Stimulated activated CD8-positive, alpha-beta memory T cell treated with anti-CD3 and anti-CD28 coated beads, Interleukin-15, amount 100 ng/mL, for 24 hours (primary cell): ENCODE measurements around the gene MSH3.
"Not testable (repeated sequence)": the region's sequence is repeated elsewhere in the genome, so short reads cannot be mapped to it uniquely, and the experiment has no call there.

Source experiments
- DNase-seq: peaks from one replicate; pipeline ENCODE4 v3.0.0-alpha.2; 2020; ENCODE audit warnings: low read depth

MSH3 gene

GRCh38 chr5:80755626-80756025, 101.2 kb downstream of the MSH3 start:
- no peak for DNase-seq

GRCh38 chr5:80756292-80756691, 101.8 kb downstream of the MSH3 start:
- DNase-seq = no peak

- no peak for DNase-seq
Measured at GRCh38 chr5:80757290-80757689, 102.8 kb downstream of the MSH3 start.

- DNase-seq = no peak
Measured at GRCh38 chr5:80759866-80760577, 105.6 kb downstream of the MSH3 start.

- DNase-seq = no peak
Measured at GRCh38 chr5:80760680-80761079, 106.2 kb downstream of the MSH3 start.

- no peak for DNase-seq
Measured at GRCh38 chr5:80761176-80761575, 106.7 kb downstream of the MSH3 start.

- no peak for DNase-seq
Measured at GRCh38 chr5:80761966-80762365, 107.5 kb downstream of the MSH3 start.

- no peak for DNase-seq
Measured at GRCh38 chr5:80762573-80762972, 108.1 kb downstream of the MSH3 start.

GRCh38 chr5:80763211-80763610, 108.8 kb downstream of the MSH3 start:
- DNase-seq = no peak

- no peak for DNase-seq
Measured at GRCh38 chr5:80763873-80764647, 109.6 kb downstream of the MSH3 start.

GRCh38 chr5:80764786-80765185, 110.3 kb downstream of the MSH3 start:
- DNase-seq = no peak

- no peak for DNase-seq
Measured at GRCh38 chr5:80777347-80778287, 123.2 kb downstream of the MSH3 start.

GRCh38 chr5:80780024-80780423, 125.6 kb downstream of the MSH3 start:
- DNase-seq = no peak

- DNase-seq = no peak
Measured at GRCh38 chr5:80780761-80781285, 126.4 kb downstream of the MSH3 start.

GRCh38 chr5:80781356-80781755, 126.9 kb downstream of the MSH3 start:
- DNase-seq = no peak

- no peak for DNase-seq
Measured at GRCh38 chr5:80782626-80783025, 128.2 kb downstream of the MSH3 start.

- not testable (repeated sequence) for DNase-seq
Measured at GRCh38 chr5:80783751-80784150, 129.3 kb downstream of the MSH3 start.

- no peak for DNase-seq
Measured at GRCh38 chr5:80784451-80784850, 130.0 kb downstream of the MSH3 start.

GRCh38 chr5:80789319-80790016, 135.0 kb downstream of the MSH3 start:
- not testable (repeated sequence) for DNase-seq

GRCh38 chr5:80790698-80791097, 136.2 kb downstream of the MSH3 start:
- no peak for DNase-seq

GRCh38 chr5:80793354-80793753, 138.9 kb downstream of the MSH3 start:
- DNase-seq = no peak

- no peak for DNase-seq
Measured at GRCh38 chr5:80796846-80797245, 142.4 kb downstream of the MSH3 start.
